HCT116 (cell line): Measurements from ENCODE around the gene TBC1D1. TPM values are rescaled to one million over a fixed set of nuclear protein-coding genes. Genes with fewer than 3 reads are reported as not detected.

Experiments used
- ATAC-seq: fragments of 200-7000 bp; cut with Tn5 transposase; 2 replicates; pipeline ENCODE4 v1.9.1; 2020; ENCODE audit warnings: mild to moderate bottlenecking, moderate library complexity
- BruUV-seq: library from RNA; stranded (reverse); fragments of 400-500 nt; replicated peaks from 2 replicates; lab custom pipeline; 2021; lab: Mats Ljungman, UMichigan
- CTCF ChIA-PET: fragments of 300-600 bp; sonication (Branson Sonifier 250); formaldehyde crosslinking; loops from one replicate; lab custom pipeline; 2021; ENCODE audit warnings: antibody characterized with exemption; lab: Charles Lee
- POLR2A ChIA-PET: fragments of 300-600, 350-600 bp; sonication (Branson Sonifier 250); formaldehyde crosslinking; loops from one replicate; lab custom pipeline; 2021; ENCODE audit warnings: antibody characterized with exemption; lab: Charles Lee
- RAD21 ChIA-PET, 2 experiments: fragments of 300-600 bp; sonication (Branson Sonifier 250); formaldehyde crosslinking; loops; one replicate each; lab custom pipeline; 2023; ENCODE audit warnings: low total read pairs in 2 of 2; ENCODE audit not compliant: uncharacterized antibody in 2 of 2, unreplicated experiment in 2 of 2, low non-redundant PET in 1 of 2; lab: Charles Lee
- DNase-seq: peaks from one replicate; pipeline ENCODE4 v3.0.0-alpha.2; 2010; ENCODE audit warnings: low read depth, low spot score
- H2AFZ ChIP-seq: fragments of 200-600 bp; shearing (Covaris generic), sonication (generic); 2 replicates; pipeline ENCODE4 v1.6.1; 2017; ENCODE audit warnings: low read depth, mixed run types, mixed read lengths, antibody characterized with exemption, low read length; ENCODE audit not compliant: poor library complexity, severe bottlenecking
- H3K27ac ChIP-seq: 2 replicates; pipeline ENCODE4 v1.5.1; 2012; ENCODE audit warnings: low read depth, low read length
- H3K27me3 ChIP-seq: fragments of 200-600 bp; sonication (generic); 2 replicates; pipeline ENCODE4 v1.6.1; 2016; ENCODE audit warnings: mixed run types, low read length, mixed read lengths; ENCODE audit not compliant: insufficient read depth
- H3K36me3 ChIP-seq, 2 experiments: fragments of 200-500 bp in 1 of 2; fragments of 200-600 bp in 1 of 2; sonication (Bioruptor generic) in 1 of 2; sonication (generic) in 1 of 2; 2 replicates each; pipeline versions ENCODE4 v1.5.1 to v1.6.1; 2014 to 2016; ENCODE audit warnings: low read length in 2 of 2, inconsistent platforms in 1 of 2, mixed read lengths in 1 of 2, mixed run types in 1 of 2; ENCODE audit not compliant: insufficient read depth in 2 of 2, control insufficient read depth in 1 of 2
- H3K4me1 ChIP-seq, 2 experiments: fragments of 200-600 bp in 1 of 2; sonication (generic) in 1 of 2; 2 replicates each; pipeline versions ENCODE4 v1.5.1 to v1.6.1; 2012 to 2017; ENCODE audit warnings: low read length in 2 of 2, inconsistent platforms in 1 of 2, mild to moderate bottlenecking in 1 of 2, mixed read lengths in 1 of 2, mixed run types in 1 of 2, moderate library complexity in 1 of 2; ENCODE audit not compliant: insufficient read depth in 2 of 2, control insufficient read depth in 1 of 2
- H3K4me2 ChIP-seq: fragments of 200-600 bp; sonication (generic); 2 replicates; pipeline ENCODE4 v1.6.1; 2017; ENCODE audit warnings: mixed run types, low read length, mixed read lengths
- H3K4me3 ChIP-seq, 2 experiments: fragments of 200-600 bp in 1 of 2; sonication (generic) in 1 of 2; replicated peaks in 1 of 2; 2 replicates each; pipeline ENCODE4 v1.5.1; 2011 to 2016; ENCODE audit warnings: low read length in 2 of 2, control low read depth in 1 of 2, low read depth in 1 of 2, mild to moderate bottlenecking in 1 of 2, mixed read lengths in 1 of 2, mixed run types in 1 of 2
- H3K79me2 ChIP-seq: fragments of 200-600 bp; sonication (generic); 2 replicates; pipeline ENCODE4 v1.6.1; 2017; ENCODE audit warnings: mild to moderate bottlenecking, mixed run types, low read length, moderate library complexity, mixed read lengths; ENCODE audit not compliant: insufficient read depth
- H3K9ac ChIP-seq: fragments of 200-600 bp; sonication (generic); 2 replicates; pipeline ENCODE4 v1.6.1; 2016; ENCODE audit warnings: low read length, mixed read lengths
- H3K9me2 ChIP-seq: fragments of 200-600 bp; sonication (generic), shearing (Covaris generic); 2 replicates; pipeline ENCODE4 v1.6.1; 2017; ENCODE audit warnings: mixed run types, mild to moderate bottlenecking, moderate library complexity; ENCODE audit not compliant: insufficient read depth
- H3K9me3 ChIP-seq, 2 experiments: fragments of 200-500 bp in 1 of 2; fragments of 200-600 bp in 1 of 2; sonication (Bioruptor generic) in 1 of 2; sonication (generic) in 1 of 2; 2 replicates each; pipeline ENCODE4 v1.6.1; 2014 to 2017; ENCODE audit warnings: low read length in 2 of 2, mixed read lengths in 2 of 2, inconsistent platforms in 1 of 2, low read depth in 1 of 2, mild to moderate bottlenecking in 1 of 2, mixed run types in 1 of 2, moderate library complexity in 1 of 2; ENCODE audit not compliant: control insufficient read depth in 1 of 2, insufficient read depth in 1 of 2
- H4K20me1 ChIP-seq: fragments of 200-600 bp; sonication (generic), shearing (Covaris generic); 2 replicates; pipeline ENCODE4 v1.6.1; 2017; ENCODE audit warnings: mixed run types, mild to moderate bottlenecking, moderate library complexity; ENCODE audit not compliant: insufficient read depth
- EGR1 ChIP-seq: IDR thresholded peaks from 2 replicates; pipeline ENCODE4 v1.6.1; 2012; ENCODE audit warnings: low read depth
- ELF1 ChIP-seq: IDR thresholded peaks from 2 replicates; pipeline ENCODE4 v1.6.1; 2012; ENCODE audit warnings: low read depth, borderline replicate concordance
- JUND ChIP-seq: IDR thresholded peaks from 2 replicates; pipeline ENCODE4 v1.6.1; 2012
- POLR2AphosphoS5 ChIP-seq: IDR thresholded peaks from 2 replicates; pipeline ENCODE4 v1.6.1; 2011; ENCODE audit warnings: mild to moderate bottlenecking, low read depth, low read length, moderate library complexity
- SIN3A ChIP-seq: IDR thresholded peaks from 2 replicates; pipeline ENCODE4 v1.6.1; 2012; ENCODE audit warnings: low read depth
- SP1 ChIP-seq: IDR thresholded peaks from 2 replicates; pipeline ENCODE4 v1.6.1; 2012; ENCODE audit warnings: low read depth
- ZNF274 ChIP-seq: fragments of 200-500 bp; sonication (Bioruptor generic); IDR thresholded peaks from 2 replicates; pipeline ENCODE4 v1.6.1; 2014; ENCODE audit warnings: mild to moderate bottlenecking, low read depth, low read length, inconsistent platforms
- intact Hi-C: fragments of 100-400 bp; cut with micrococcal nuclease; formaldehyde crosslinking; loops from 2 replicates; pipeline ENCODE4 v1.10.0; 2022
- total RNA-seq: library from RNA; stranded (reverse); gene quantifications from one replicate; pipeline ENCODE4 v1.2.1, GENCODE V29; 2021; ENCODE audit not compliant: unreplicated experiment
- TF ChIP-seq, protein P1 (sequence below): IDR thresholded peaks from 2 replicates; pipeline ENCODE4 v1.6.1; 2011; ENCODE audit warnings: mild to moderate bottlenecking, low read length, moderate library complexity; ENCODE audit not compliant: insufficient replicate concordance; ENCODE audit errors: extremely low read depth
- TF ChIP-seq, protein P2 (sequence below), 3 experiments: fragments of 200-600 bp in 1 of 3; sonication (generic) in 1 of 3; IDR thresholded peaks in 2 of 3; conservative IDR thresholded peaks in 1 of 3; 2 replicates each; pipeline ENCODE4 v1.5.1; 2012 to 2017; ENCODE audit warnings: low read depth in 2 of 3, low read length in 2 of 3, antibody characterized with exemption in 1 of 3, borderline replicate concordance in 1 of 3, control low read depth in 1 of 3, mild to moderate bottlenecking in 1 of 3, mixed read lengths in 1 of 3, mixed run types in 1 of 3, moderate library complexity in 1 of 3; ENCODE audit not compliant: insufficient read depth in 1 of 3
- TF ChIP-seq, protein P3 (sequence below): IDR thresholded peaks from 2 replicates; pipeline ENCODE4 v1.6.1; 2012; ENCODE audit warnings: low read depth

Gene TBC1D1
- total RNA-seq, 1 experiment from 2014 or later: 82.7 TPM

DNA sequence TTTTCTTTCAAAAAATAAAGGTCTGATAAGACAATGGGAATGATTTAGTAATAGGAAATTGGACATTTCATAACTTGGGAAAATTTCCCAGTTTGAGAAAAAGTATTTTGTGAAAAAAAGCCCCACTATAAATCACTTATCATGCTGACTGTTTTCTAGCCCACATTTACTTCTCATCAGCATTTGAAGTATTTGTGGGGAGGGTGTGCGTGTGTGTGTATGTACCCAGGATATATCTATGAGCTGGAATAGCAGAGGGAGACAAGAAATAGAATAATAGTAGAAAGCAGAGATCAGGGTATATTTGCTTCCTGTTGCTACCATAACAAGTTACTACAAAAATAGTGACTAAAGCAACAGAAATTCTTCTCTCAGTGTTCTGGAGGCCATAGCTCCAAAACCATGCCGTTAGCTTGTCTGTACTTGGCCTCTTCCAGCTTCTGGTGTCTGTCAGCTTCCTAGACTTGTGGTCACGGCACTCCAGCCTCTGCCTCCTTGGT lies 209.1 kb downstream of the TBC1D1 start:
- no peaks in the 10 kb centered on the region for H3K9me2 ChIP-seq
- ChIA-PET POLR2A (no interaction called here), RAD21 (no interaction called here), CTCF (no interaction called here)
- H3K4me3 ChIP-seq: no peak overlapping the region
- DNase-seq: no peak
- H3K79me2 ChIP-seq: no peaks in the 10 kb centered on the region
- TF ChIP-seq ELF1: no peak
- no peak for TF ChIP-seq JUND
- TF ChIP-seq POLR2AphosphoS5: no peak
- no TSS peak for BruUV-seq
- no peak overlapping the region for H3K9ac ChIP-seq
- no peaks in the 10 kb centered on the region for H3K4me1 ChIP-seq
- H3K4me2 ChIP-seq: no peak overlapping the region
- H3K36me3 ChIP-seq: peaks cover 0 to 4% of the 10 kb centered on the region in 2 experiments; a peak in 1 of 4 replicates
- H2AFZ ChIP-seq: no peak overlapping the region
- H4K20me1 ChIP-seq: no peaks in the 10 kb centered on the region
- no peak for ATAC-seq
- no peaks in the 10 kb centered on the region for H3K27me3 ChIP-seq
- intact Hi-C loops: no loop called here
- no peaks in the 10 kb centered on the region for H3K9me3 ChIP-seq
- H3K27ac ChIP-seq: no peak overlapping the region

DNA sequence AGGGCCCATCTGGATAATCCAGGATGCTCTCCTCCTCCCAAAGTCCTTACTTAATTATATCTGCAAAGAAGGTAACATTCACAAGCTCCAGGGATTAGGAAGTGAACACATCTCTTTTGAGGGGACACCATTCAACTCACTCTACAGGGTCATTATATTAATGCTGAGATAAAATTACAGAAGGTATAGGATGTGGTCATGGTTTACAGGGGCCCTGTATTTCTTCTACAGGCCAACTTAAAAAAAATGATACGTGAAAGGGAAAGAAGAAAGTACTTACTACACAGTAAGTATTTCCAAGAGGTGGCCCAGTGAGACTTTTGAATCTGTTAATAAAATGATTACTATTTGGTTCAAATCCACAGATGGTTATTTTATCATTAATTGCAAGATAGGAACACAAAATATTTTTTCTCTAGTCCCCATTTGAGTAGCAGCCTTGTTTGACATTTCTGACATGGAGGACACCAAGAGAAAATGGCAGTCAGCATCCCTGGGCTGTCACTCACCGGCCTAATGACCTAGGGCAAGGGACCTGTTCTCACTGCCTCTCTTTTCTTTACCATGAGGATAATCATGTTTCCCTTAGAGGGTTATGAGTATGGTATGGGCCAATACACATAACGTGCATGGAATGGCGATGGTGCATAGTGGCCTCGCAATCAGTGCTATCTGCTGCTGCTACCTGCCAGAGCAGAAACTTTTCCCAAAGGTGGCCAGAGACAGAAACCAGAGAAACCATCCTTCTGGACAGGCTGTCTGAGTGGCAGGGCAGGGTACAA lies 209.8 kb downstream of the TBC1D1 start:
- ChIA-PET CTCF (no interaction called here), RAD21 (no interaction called here), POLR2A (no interaction called here)
- no peaks in the 10 kb centered on the region for H3K4me1 ChIP-seq
- H3K27me3 ChIP-seq: no peaks in the 10 kb centered on the region
- H3K9me3 ChIP-seq: no peaks in the 10 kb centered on the region
- no peak overlapping the region for H2AFZ ChIP-seq
- H3K79me2 ChIP-seq: no peaks in the 10 kb centered on the region
- no peak overlapping the region for H3K27ac ChIP-seq
- H3K4me2 ChIP-seq: no peak overlapping the region
- intact Hi-C loops: no loop called here
- ATAC-seq (no peak), DNase-seq (no peak)
- no peaks in the 10 kb centered on the region for H4K20me1 ChIP-seq
- no peak overlapping the region for H3K9ac ChIP-seq
- H3K36me3 ChIP-seq: peaks cover 0 to 4% of the 10 kb centered on the region in 2 experiments; a peak in 1 of 4 replicates
- BruUV-seq: no TSS peak
- no peak overlapping the region for H3K4me3 ChIP-seq
- no peaks in the 10 kb centered on the region for H3K9me2 ChIP-seq
- TF ChIP-seq, protein P1, sequence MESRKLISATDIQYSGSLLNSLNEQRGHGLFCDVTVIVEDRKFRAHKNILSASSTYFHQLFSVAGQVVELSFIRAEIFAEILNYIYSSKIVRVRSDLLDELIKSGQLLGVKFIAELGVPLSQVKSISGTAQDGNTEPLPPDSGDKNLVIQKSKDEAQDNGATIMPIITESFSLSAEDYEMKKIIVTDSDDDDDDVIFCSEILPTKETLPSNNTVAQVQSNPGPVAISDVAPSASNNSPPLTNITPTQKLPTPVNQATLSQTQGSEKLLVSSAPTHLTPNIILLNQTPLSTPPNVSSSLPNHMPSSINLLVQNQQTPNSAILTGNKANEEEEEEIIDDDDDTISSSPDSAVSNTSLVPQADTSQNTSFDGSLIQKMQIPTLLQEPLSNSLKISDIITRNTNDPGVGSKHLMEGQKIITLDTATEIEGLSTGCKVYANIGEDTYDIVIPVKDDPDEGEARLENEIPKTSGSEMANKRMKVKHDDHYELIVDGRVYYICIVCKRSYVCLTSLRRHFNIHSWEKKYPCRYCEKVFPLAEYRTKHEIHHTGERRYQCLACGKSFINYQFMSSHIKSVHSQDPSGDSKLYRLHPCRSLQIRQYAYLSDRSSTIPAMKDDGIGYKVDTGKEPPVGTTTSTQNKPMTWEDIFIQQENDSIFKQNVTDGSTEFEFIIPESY: no peak
- TF ChIP-seq, protein P2, sequence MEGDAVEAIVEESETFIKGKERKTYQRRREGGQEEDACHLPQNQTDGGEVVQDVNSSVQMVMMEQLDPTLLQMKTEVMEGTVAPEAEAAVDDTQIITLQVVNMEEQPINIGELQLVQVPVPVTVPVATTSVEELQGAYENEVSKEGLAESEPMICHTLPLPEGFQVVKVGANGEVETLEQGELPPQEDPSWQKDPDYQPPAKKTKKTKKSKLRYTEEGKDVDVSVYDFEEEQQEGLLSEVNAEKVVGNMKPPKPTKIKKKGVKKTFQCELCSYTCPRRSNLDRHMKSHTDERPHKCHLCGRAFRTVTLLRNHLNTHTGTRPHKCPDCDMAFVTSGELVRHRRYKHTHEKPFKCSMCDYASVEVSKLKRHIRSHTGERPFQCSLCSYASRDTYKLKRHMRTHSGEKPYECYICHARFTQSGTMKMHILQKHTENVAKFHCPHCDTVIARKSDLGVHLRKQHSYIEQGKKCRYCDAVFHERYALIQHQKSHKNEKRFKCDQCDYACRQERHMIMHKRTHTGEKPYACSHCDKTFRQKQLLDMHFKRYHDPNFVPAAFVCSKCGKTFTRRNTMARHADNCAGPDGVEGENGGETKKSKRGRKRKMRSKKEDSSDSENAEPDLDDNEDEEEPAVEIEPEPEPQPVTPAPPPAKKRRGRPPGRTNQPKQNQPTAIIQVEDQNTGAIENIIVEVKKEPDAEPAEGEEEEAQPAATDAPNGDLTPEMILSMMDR (IDR thresholded peaks at IDR 0.05 in 2 of 3, conservative IDR thresholded peaks at IDR 0.05 in 1 of 3; ENCODE audit: borderline replicate concordance in 1 of 3, insufficient read depth in 1 of 3, low read depth in 2 of 3, low read length in 2 of 3): no peak
- TF ChIP-seq ZNF274 (no peak), EGR1 (no peak), SP1 (no peak), SIN3A (no peak)
- TF ChIP-seq, protein P3, sequence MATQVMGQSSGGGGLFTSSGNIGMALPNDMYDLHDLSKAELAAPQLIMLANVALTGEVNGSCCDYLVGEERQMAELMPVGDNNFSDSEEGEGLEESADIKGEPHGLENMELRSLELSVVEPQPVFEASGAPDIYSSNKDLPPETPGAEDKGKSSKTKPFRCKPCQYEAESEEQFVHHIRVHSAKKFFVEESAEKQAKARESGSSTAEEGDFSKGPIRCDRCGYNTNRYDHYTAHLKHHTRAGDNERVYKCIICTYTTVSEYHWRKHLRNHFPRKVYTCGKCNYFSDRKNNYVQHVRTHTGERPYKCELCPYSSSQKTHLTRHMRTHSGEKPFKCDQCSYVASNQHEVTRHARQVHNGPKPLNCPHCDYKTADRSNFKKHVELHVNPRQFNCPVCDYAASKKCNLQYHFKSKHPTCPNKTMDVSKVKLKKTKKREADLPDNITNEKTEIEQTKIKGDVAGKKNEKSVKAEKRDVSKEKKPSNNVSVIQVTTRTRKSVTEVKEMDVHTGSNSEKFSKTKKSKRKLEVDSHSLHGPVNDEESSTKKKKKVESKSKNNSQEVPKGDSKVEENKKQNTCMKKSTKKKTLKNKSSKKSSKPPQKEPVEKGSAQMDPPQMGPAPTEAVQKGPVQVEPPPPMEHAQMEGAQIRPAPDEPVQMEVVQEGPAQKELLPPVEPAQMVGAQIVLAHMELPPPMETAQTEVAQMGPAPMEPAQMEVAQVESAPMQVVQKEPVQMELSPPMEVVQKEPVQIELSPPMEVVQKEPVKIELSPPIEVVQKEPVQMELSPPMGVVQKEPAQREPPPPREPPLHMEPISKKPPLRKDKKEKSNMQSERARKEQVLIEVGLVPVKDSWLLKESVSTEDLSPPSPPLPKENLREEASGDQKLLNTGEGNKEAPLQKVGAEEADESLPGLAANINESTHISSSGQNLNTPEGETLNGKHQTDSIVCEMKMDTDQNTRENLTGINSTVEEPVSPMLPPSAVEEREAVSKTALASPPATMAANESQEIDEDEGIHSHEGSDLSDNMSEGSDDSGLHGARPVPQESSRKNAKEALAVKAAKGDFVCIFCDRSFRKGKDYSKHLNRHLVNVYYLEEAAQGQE: no peak
